ENCODE measurements around the gene FOXF1.

Gene FOXF1

DNA sequence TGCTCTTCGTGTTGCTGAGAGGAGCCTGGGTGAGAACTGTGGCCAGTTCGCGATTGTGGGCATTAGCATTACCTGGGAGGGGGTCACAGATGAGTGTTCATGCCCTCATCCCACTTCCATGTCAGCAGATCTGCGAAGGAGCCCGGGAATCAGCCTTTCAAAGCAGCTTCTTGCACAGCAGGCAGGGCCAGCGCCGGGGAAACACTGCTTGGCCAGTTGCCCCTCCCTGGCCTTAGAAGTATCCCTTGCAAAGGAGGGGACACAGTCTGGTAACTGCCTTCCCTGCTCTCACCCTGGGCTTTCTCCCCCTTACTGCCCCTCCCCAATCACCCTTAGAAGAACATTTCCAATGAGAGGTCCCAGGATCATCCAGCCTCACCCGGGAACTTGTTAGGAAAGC, 42.8 kb upstream of the FOXF1 start:
- no peak overlapping the region for H3K4me3 ChIP-seq (ENCODE audit: low read depth, low read length)
- TF ChIP-seq, protein P1, sequence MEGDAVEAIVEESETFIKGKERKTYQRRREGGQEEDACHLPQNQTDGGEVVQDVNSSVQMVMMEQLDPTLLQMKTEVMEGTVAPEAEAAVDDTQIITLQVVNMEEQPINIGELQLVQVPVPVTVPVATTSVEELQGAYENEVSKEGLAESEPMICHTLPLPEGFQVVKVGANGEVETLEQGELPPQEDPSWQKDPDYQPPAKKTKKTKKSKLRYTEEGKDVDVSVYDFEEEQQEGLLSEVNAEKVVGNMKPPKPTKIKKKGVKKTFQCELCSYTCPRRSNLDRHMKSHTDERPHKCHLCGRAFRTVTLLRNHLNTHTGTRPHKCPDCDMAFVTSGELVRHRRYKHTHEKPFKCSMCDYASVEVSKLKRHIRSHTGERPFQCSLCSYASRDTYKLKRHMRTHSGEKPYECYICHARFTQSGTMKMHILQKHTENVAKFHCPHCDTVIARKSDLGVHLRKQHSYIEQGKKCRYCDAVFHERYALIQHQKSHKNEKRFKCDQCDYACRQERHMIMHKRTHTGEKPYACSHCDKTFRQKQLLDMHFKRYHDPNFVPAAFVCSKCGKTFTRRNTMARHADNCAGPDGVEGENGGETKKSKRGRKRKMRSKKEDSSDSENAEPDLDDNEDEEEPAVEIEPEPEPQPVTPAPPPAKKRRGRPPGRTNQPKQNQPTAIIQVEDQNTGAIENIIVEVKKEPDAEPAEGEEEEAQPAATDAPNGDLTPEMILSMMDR (IDR thresholded peaks at IDR 0.05; ENCODE audit: control insufficient read depth, extremely low read depth, insufficient read depth), result no peak
- no peak for DNase-seq (ENCODE audit: low read depth)

DNA sequence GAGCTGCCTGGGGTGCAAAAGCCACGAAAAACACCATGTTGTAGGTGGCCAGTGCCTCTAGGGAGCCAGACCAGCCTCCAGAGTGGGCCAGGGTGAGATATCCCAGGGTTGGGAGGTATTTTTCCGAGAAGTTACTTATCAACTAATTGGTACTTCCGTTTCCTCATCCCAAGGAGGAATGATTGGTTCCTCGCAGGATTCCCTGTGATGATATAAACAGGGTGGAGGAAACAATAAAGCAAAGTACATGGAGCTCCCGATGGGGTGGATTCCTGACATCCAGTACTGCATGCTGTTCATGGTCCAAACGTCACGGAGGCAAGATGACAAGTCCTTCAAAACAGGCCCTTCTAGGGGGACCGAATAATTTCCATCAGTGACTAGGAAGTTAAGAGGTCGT, 39.4 kb upstream of the FOXF1 start:
- no peak for DNase-seq (ENCODE audit: low read depth)
- H3K4me3 ChIP-seq (ENCODE audit: low read depth, low read length), result no peak overlapping the region
- TF ChIP-seq, protein P1 (IDR thresholded peaks at IDR 0.05; ENCODE audit: control insufficient read depth, extremely low read depth, insufficient read depth), result no peak

DNA sequence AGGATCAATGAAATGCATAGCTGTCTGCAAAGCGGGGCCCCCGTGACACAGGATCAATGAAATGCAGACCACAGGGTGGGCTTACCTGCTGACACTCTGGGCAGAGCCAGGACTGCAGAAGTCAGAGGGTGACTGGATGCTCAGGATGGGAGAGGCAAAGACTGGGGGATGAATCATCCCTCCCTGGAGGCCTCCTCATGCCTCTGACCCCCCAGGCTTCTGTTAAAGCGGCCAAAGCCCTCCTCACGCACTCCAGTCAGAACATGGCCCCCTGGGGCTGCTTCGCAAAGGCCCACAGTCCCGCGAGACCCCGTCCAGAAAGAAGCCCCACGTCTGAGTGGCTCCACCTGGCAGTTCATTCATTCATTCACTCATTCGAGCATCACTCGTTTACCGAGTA, 38.4 kb upstream of the FOXF1 start:
- H3K4me3 ChIP-seq (ENCODE audit: low read depth, low read length), result no peak overlapping the region
- TF ChIP-seq, protein P1 (IDR thresholded peaks at IDR 0.05; ENCODE audit: control insufficient read depth, extremely low read depth, insufficient read depth), result no peak
- DNase-seq (ENCODE audit: low read depth), result no peak

DNA sequence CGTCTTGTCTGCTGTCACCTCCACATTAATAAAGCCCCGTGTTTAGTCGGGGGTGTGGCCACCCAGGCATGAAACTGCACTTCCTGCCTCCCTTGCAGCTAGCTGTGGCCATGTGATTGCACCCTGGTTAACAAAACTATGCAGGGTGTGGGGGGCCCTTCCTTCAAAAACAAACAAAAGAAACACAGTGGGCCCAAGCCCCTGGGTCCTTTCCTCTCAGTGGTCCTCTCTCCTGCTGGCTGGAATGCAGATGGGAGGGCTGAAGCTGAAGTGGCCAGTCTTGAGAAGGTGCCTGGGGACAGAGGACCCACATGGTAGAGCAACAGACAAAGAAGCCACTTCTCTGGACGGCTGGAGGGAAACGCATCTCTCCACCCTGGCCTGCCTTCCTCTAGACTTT, 38.0 kb upstream of the FOXF1 start:
- H3K4me3 ChIP-seq (ENCODE audit: low read depth, low read length), result no peak overlapping the region
- TF ChIP-seq, protein P1 (IDR thresholded peaks at IDR 0.05; ENCODE audit: control insufficient read depth, extremely low read depth, insufficient read depth), result no peak
- no peak for DNase-seq (ENCODE audit: low read depth)

DNA sequence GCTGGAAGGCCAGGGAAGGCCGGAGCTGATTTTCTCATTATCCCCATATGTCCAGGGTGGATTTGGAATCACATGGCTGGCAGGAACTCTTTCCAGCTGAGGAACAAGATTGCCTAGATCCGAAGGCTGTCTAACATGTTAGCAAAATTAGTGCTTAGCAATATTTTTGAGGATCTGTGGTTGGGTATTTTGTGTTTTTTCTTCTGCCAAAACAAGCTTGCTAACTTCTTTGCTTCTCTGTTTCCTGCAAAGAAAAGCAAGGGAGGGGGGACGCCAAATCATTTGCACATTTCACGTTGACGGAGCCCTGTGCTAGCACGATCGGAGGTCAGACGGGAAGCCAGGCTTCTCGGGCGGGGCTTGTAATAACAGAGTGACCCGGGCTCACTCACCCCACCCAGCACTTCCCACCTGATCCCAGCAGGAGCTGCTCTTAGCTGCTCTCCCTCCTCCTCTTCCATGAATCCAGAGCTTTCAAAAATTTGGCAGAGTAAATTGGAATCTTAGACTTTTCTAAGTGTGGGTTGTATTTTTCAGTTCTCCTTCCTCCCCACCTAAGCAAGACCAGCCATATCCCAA, 33.3 kb upstream of the FOXF1 start:
- TF ChIP-seq, protein P1 (IDR thresholded peaks at IDR 0.05; ENCODE audit: control insufficient read depth, extremely low read depth, insufficient read depth), result no peak
- H3K4me3 ChIP-seq (ENCODE audit: low read depth, low read length), result no peak overlapping the region
- no peak for DNase-seq (ENCODE audit: low read depth)

DNA sequence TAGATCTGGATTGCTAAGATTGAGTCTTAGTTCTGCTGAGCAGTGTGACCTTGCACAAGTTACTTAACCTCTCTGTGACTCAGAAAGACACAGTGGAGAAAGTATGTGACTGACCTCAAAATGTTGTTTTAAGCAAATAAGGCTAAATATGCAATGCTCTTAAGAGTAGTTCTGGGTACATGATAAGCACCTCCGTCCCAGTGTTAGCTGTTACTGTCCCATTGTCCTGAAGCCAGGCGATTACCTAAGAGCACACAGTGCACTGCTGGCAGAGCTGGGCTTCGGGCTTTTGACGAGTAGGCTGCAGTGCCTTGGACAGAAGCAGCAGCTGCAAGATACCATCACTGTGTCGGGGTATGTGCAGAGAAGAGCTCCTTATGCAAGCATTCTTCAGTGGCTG, 32.7 kb upstream of the FOXF1 start:
- TF ChIP-seq, protein P1 (IDR thresholded peaks at IDR 0.05; ENCODE audit: control insufficient read depth, extremely low read depth, insufficient read depth), result no peak
- no peak overlapping the region for H3K4me3 ChIP-seq (ENCODE audit: low read depth, low read length)
- DNase-seq (ENCODE audit: low read depth), result no peak

DNA sequence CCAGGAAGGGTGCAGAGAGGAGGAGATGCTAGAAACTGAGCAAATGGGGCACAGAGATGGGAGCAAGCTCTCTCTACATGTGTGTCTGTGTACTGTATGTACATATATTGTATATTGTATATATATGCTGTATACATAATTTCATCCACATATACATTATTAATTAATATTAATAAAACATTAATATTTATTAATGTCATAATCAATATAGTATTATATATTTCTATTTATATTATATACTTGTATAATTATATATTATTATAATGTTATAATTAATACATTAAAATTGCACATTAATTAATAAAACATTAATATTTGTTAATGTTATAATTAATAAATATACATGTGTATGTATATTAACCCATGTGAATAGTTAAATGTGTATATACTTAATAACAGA, 31.5 kb upstream of the FOXF1 start:
- DNase-seq (ENCODE audit: low read depth), result no peak
- no peak overlapping the region for H3K4me3 ChIP-seq (ENCODE audit: low read depth, low read length)
- TF ChIP-seq, protein P1 (IDR thresholded peaks at IDR 0.05; ENCODE audit: control insufficient read depth, extremely low read depth, insufficient read depth), result no peak

All from LNCaP clone FGC (cell line).